GM19397 (cell line): ENCODE results near the gene NUDT16L1.
"Not testable (repeated sequence)": the region's sequence is repeated elsewhere in the genome, so short reads cannot be mapped to it uniquely, and the experiment has no call there.

Experiments
- ATAC-seq: cut with Tn5 transposase; IDR thresholded peaks from one replicate; pipeline ENCODE4 v1.9.1; 2021; ENCODE audit warnings: mild to moderate bottlenecking, moderate library complexity; ENCODE audit not compliant: unreplicated experiment

Gene NUDT16L1

DNA sequence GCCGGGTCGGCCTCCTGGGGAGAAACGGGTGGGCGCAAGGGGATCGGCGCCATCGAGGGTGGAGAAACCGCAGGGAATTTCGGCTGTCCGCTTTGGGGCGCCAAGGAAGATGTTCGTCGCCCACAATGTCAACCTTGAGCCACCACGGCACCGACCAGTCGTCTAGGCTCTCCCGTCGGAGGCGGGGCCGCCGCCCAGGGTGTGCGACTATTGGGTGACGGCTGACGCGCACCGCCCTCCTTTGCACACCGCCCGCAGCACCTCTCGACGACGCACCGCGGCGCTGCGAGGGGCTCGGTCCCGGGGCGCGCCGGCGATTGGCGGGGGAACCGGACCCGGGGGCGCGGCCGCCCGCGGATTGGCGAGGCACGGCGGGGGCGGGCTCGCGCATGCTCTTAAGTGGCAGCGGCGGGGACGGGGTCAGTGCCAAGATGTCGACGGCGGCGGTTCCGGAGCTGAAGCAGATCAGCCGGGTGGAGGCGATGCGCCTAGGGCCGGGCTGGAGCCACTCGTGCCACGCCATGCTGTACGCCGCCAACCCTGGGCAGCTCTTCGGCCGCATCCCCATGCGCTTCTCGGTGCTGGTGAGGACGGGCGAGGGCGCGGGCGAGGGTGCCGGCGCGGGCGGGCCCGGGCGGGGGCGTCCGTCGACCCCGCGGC is at the start of gene NUDT16L1:
Gene NUDT16L1, plus strand, starts transcription at position 267 of the 660 bp plus-strand sequence. Its CDS starts 165 bp downstream, at position 432.
- peak; percentile 92 for ATAC-seq

DNA sequence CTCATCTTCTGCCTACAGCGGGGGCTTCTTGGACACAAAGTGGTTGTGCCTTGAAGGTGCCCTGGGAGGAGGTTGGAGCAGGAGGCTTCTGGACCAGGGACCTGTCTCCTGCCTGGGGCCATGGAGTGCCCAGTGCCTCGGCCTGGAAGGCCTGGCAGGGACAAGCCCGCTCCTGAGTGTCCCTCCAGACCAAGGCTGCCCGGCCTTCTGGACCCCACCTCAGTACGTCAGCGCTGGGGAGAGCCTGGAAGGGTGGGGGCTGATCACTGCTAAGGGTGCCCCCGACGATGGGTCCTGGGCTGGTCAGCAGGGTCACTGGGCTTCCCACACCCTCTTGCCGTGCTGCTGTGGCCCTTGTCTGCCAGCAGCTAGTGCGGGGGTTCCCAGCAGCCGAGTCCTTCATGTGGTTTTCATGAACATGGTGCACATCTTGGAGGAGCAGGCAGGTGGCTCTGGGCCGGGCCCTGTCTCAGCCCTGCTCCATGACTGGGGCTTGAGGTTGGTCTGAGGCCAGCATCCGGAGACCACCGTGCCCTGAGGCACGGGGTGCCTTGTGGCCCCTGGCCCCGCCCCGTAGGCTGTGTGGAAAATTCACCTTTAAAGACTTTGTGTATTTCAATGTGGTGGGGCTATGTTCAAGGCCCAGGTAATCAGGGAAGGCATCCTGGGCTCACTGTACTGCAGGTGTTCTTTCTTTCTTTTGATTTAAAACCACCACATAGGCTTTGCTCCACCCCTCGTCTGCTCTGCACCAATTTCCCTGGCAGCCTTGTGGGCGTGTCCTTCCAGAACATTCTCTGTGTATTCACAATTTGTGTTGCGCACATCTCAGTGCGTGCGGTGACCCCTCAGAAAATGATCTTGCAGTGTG is 46.4 kb upstream of the NUDT16L1 start:
- no peak for ATAC-seq

DNA sequence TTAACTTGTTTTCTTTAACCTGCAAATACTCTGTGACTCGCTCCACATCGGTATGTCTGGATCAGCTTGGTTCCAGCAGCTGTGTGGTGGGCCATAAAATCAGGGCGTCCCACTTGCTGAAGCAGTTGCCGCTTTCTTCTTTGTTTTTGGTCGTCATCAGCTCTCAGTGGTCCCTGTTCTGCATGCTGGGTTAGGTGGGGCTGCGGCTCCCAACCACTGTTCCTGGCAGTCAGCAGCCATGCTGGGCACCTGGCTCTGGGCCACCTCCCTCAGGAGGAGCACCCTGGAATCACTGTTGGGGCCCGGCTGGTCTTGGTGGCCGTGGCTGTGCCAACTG is 45.8 kb upstream of the NUDT16L1 start:
- no peak for ATAC-seq

DNA sequence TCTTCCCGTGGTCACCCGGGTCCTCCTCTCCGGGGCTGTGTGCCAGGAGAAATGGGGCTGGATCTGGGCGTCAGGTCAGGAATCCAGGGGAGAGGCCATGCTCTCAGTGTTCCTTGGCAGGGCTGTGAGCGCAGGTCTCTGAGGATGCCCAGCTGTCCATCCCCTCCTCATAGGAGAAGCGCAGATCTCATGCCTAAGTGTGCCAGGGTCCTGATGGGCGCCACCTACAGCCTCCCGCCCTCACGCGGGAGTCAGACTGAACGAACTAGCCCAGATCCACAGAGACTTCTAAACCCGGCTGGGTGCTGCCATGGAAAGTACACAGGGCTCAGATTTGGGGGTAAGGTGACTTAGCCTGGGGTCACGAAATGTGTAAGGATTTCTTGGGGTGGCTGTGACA is 44.4 kb upstream of the NUDT16L1 start:
- no peak for ATAC-seq

DNA sequence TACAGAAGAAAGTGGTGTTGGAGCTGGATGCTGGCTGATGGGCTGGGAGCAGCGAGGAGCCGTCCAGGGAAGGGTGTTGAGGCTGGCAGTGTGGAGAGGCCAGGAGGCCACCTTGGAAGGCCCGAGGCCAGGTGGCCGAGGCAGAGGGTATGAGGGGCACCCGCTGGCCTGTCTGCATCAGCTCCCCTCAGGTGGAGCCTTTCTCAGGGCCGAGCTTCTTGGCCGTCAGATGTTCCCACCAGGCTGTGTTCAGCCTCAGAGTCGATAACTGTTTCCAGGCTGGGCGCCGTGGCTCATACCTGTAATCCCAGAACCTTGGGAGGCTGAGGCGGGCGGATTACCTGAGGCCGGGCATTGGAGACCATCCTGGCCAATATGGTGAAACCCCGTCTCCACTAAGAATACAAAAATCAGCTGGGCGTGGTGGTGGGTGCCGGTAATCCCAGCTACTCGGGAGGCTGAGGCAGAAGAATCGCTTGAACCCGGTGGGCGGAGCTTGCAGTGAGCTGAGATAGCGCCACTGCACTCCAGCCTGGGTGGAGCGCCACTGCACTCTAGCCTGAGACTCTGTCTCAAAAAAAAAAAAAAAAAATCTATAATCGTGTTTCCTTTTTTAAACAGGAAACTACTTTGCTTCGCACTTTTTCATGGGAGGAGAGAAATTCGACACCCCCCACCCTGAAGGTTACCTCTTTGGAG is 43.5 kb upstream of the NUDT16L1 start:
- no peak for ATAC-seq

DNA sequence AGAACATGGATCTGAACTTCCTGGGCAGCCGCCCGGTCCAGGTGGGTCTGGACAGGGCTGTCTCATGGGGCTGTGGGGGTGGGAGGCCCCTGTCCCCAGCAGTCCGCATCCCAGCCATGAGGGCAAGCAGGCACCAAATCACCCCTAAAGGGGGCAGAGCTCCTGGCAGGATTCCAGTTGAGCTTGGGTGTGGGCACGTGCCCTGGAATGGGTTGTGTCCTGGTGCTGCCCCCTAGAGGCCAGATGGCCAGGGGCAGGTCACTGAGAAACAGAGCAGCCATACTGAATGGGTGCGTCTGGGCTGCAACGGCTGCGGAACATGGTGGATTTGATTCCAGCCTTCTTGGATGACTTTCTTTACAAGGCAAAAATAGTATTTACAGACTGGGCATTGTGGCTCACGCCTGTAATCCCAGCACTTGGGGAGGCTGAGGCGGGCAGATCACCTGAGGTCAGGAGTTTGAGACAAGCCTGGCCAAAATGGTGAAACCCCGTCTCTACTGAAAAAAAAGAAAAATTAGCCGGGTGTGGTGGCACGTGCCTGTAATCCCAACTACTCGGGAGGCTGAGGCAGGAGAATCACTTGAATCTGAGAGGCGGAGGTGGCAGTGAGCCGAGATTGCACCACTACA is 42.8 kb upstream of the NUDT16L1 start:
- ATAC-seq = not testable (repeated sequence)

DNA sequence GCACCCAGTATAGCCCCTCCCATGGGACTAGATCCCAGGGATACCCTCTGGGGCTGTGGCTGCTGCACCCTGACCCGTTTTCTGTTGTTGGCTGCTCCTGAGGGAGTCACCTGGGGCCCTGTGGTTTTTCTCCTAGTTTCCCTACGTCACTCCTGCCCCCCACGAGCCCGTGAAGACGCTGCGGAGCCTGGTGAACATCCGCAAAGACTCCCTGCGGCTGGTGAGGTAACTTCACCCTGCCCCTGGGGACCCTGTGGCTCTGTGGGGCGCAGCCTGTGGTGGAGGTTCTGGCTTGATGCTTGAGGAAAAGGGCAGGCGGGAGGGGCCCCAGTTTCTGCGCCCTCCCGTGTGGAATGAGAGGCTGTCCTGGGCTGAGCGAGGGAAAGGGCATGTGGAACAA is 41.5 kb upstream of the NUDT16L1 start:
- no peak for ATAC-seq

DNA sequence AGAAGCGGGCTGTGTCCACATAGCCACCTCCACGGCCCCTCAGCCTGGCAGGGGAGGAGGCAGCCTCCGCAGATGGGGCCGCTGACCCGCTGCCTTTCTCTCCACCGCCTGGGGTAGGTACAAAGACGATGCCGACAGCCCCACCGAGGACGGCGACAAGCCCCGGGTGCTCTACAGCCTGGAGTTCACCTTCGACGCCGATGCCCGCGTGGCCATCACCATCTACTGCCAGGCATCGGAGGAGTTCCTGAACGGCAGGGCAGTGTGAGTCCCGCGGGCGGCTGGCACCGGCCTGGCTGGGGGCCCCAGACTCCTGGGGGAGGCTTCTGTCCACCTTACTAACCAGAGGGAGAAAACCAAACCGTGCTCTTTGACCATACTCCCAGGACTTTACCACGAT is 40.8 kb upstream of the NUDT16L1 start:
- no peak for ATAC-seq

DNA sequence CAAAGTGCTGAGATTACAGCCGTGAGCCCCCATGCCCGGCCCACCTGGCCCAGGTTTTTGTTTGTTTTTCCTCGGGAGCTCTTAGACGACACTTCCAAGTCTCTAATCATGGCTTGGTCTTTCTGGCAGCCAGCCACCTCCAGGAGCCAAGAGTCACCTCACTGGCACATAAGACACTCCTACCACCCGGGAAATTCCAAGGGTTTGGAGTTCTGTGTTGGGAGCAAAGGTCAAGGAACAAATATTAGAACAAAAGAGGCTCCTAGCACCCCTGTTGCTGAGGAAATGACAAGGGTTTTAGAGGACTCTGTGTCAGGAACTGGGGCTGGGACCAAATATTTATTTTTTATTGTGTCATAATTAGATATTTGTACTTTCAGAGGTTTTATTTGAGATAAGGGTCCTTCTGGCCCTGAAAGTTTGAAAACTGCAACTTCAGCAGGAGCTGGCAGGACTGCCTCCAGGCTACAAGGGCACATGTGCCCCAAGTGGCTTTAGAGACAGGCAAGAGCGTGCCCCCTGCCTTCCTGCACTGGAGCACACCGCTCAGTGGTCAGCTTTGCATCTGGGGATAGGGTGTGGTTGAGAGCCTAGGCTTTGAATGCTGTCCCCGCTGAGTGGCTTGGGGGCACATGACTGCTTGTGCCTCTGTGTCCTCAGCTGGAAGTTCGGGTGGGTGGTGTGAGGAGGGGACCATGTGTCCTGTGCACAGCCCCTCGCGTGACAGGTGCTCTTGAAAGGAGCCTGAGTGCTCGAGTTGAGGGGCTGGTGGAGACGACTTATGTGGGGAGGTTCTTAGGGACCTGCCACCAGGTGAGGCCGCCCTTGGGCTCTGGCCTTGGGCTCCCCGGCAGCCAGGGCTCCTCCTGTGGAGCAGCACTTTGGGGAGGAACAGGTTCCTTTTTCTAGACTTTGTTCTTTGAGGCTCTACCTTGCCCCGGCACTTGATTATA is 39.1 kb upstream of the NUDT16L1 start:
- ATAC-seq = no peak

DNA sequence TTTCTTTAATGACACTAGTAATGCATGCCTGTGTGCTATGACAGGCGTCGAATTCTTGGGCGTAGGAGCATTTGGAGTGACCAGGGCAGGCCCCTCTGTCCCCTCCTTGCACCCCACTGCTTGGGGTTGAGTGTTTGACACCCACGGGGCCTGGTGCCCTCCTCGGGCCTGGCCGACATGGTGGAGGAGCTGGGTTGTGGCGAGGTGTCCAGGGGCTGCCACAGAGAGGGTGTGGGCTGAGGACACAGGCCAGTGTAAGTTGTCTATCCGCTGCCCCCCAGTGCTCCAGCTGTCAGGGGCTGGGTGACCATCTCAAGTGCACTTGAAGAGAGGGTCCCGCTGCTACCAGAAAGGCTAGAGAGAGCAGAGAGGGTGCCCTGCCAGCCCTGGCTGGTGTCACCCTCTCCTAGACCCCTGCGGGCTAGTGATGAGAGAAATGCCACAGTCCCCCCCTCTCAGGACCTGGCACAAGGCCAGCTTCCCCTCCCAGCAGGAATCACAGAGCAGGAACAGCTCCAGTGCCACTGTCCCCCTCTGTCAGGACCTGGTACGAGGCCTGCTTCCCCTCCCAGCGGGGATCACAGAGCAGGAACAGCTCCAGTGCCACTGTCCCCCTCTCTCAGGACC is 38.3 kb upstream of the NUDT16L1 start:
- no peak for ATAC-seq

DNA sequence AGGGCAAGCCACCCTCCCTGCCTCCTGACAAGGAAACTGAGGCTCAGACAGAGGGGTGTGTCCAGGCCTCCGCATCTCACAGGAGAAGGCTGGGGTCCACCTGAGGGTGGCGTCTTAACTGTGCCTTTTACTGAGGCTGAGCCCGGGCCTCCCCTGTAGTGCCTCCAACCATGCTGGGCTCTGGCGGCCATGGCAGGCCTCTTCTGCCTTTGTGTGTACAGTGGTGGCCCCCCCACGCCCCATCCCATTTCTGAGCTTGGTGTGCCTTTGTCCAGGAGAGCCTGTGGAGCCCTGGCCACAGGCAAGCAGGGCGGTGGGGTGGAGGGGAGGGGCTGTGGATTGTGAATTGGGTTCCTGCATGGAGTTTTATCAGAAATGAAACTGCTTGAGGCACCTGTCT is 37.6 kb upstream of the NUDT16L1 start:
- ATAC-seq = no peak

DNA sequence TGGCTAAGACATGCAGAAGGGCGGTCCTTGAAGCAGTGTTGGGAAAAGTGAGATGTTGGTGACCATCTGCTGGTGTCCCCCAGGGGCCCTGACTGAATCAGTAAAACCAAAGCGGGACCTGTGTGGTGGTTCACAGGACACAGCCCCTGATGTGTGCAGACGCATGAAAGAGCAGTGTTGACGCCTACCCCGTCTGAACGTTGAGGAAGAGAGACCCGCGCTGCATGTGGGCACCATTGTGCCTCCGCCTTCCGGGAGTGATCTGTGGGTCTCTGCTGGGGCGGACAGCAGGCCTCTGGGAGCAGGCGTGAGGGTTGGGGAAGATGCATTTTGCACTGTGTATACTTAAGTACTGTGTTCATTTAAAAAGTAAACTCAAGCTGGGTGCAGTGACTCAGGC is 37.1 kb upstream of the NUDT16L1 start:
- no peak for ATAC-seq

DNA sequence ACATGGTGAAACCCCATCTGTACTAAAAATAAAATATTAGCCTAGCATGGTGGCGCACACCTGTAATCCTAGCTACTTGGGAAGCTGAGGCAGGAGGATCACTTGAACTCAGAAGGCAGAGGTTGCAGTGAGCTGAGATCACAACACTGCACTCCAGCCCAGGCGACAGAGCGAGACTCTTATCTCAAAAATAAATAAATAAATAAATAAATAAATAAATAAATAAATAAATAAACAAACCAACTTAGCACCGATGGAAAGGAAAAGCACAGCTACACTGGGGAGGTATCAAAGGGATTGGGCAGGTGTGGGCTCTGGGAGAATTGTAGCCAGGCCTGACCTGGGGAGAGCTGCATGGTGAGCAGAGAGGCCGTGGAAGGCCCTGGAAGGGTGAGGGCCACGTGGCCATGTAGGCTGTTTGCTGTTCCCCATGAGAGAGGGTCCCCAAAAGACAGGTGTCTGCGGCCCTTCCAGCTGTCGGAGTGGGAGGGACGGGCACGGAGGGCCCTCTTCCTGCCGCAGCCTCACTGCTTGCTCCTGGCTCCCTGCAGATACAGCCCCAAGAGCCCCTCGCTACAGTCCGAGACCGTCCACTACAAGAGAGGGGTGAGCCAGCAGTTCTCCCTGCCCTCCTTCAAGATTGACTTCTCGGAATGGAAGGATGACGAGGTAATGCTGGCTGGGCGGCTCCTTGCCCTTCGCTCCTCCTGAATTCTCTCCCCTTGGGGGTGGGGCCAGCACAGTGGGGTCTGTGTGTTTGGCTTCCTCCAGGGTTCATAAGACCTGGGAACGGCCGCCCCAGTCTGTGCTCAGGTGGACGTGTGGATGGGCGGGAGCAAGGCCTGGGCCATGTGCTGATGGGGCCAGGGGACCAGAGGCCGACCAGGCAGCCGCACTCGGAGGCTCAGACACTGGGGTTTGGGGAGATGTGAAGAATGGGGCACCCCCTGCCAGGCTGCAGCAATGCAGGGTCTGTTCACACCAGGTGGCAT is 36.4 kb upstream of the NUDT16L1 start:
- ATAC-seq = no peak

DNA sequence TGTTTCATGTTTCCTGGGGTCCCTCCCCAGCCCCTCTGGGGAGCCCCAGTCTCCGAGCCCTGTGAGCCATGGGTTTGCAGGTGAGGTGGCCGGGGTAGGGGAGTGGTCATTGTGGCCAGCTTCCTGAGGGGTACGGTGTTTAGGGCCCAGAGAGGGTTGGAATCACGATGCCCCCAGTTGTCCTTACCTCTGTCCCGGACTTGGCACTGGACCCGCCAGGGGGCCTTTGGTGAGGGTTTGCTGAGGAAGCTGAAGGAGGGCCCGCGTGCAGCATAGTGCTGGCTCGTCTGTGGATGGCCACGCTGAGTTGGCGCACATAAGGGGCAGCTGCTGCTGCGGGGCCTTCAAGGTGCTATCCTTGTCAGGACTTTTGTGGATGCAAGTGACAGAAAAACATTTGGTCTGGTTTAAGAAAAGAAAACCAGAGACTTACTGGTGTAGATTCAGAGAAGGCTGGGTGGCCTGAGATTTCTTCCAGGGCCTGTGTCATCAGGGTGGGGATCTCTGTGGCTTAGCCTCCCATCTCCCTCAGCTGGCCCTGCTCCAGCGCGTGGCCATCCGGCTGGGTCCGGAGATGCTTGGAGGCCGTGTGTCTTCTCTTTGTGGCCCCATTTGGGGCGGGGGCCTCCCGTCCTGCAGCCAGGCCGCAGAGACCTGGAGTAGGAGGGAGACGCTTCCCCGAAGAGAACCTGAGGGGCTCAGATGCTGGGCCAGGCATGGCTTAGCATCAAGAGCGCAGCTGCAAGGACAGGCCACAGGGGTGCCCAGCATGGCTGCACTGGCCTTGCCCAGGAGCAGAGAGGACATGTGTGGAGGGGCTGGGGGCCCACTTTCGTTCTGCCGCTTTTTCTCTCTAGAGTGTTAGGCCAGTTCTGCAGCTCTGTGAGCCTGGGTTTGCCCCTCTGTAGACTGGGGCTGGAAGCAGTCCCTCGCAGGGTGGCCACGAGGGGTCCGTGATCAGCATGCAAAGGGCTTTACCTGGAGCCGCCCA is 33.7 kb upstream of the NUDT16L1 start:
- ATAC-seq = no peak

DNA sequence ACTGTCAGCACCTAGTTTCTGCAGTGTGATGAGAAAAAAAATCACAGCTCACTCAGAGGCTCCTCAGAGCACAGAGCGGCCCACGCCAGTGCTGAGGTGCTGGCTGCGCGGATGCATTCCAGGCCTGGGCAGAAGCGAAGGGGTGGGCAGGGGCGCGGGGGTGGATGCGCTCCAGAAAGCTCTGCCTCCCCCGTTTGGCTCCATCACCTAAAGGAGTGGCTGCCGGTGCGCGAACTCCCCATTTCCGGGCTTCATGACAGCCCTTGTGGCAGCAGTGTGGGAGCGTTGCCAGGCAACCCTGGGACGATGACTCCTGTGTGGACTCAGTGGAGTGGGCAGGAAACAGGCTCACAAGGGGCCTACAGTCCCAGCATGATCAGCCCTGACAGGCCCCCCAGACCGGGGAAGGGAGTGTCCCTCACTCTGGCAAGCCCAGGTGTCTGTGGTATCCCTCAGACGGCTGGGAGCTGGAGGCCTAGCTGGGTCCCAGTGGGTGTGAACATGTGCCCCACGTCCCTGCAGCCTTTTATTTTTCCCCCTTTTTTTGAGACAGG is 32.8 kb upstream of the NUDT16L1 start:
- no peak for ATAC-seq

DNA sequence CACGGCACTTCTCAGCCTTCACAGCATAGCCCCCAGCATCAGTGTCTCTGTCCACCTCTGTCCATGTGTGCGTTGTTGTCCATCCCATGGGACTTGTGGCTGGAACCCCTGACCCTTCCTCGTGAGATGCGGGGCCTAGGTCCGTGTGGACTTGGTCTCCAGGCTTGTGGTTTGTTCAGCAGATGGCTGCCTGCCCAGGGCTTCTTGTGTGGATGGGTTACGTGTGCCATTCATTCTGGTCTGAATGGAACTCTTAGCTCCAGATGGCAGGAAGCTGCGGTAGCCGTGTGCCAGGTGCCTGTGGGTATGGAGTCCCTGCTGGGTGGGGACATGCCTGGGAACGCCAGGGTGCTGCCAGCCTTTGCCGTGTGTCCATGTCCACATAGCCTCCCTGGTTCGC is 31.7 kb upstream of the NUDT16L1 start:
- no peak for ATAC-seq

DNA sequence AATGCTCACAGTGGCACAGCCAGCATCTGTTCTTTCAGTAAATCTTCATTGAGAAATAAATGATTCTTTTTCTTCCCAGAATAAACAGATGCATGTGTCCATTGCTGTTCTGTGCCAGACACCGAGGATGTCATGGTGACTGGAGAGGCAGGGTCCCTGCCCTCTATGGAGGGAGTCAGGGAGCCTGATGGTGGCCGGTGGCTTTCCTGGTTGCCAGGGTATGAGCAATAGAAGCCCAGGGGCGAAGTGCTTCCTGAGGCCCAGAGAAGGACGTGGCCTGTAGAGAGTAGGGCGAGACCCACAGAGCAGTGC is 29.9 kb upstream of the NUDT16L1 start:
- ATAC-seq = no peak
